ENCODE measurements around the gene RFWD3. TPM values are rescaled to one million over a fixed set of nuclear protein-coding genes. Genes with fewer than 3 reads are reported as not detected.

Gene RFWD3
- total and polyA plus RNA-seq, 2 of the 8 experiments (the other 6 are each of a cell fraction or from before 2014, with no cell fraction given), result 67.1 to 114 TPM

GRCh38 chr16:74606521-74607309 is 60.0 kb downstream of the RFWD3 start, which contains the start of gene GLG1:
Gene GLG1, minus strand, starts transcription at chr16:74607114. Its CDS starts 20 bp downstream, at chr16:74607094.
- Histone ChIP-seq H3K4ac (replicated peaks; ENCODE audit: insufficient read length, low read depth, low read length) (peak within 1 kb of the TSS; percentile 28), H2BK15ac (ENCODE audit: low read length) (peak within 1 kb of the TSS; percentile 84; the same call in 1 of the 2 replicates), H3K27me3 (replicated peaks in 1 of 4; ENCODE audit: control insufficient read depth in 3 of 4, extremely low read depth in 1 of 4, insufficient read depth in 3 of 4, low read length in 3 of 4) (no peaks in the 10 kb centered on the region), H3K9me3 (ENCODE audit: insufficient read depth in 2 of 2, low read depth in 1 of 2, low read length in 1 of 2) (no peaks in the 10 kb centered on the region), H4K8ac (ENCODE audit: extremely low read depth, insufficient read depth, low read length) (peak within 1 kb of the TSS; percentile 98), H2AFZ (ENCODE audit: low read length) (peak within 1 kb of the TSS; percentile 54; the same call in 1 of the 2 replicates), H2BK12ac (ENCODE audit: low read depth, low read length) (peak within 1 kb of the TSS; percentile 33; the same call in 1 of the 2 replicates), H4K91ac (replicated peaks; ENCODE audit: insufficient read length, low read length) (no peak within 1 kb of the TSS), H4K20me1 (replicated peaks in 1 of 2; ENCODE audit: control insufficient read depth in 1 of 2, insufficient read depth in 2 of 2, low read length in 2 of 2) (peaks cover under 1 to 7% of the 10 kb centered on the region in 2 experiments), H3K23me2 (ENCODE audit: low read depth, low read length) (peaks cover 4% of the 10 kb centered on the region), H3K4me3 (ENCODE audit: extremely low read depth in 1 of 4, insufficient read depth in 2 of 4, low read depth in 3 of 4, low read length in 4 of 4) (peak within 1 kb of the TSS; percentile 71 to 92 (median 89)), H3K79me2 (ENCODE audit: control insufficient read depth in 1 of 2, insufficient read depth in 2 of 2, low read length in 2 of 2) (peaks cover 25 to 48% of the 10 kb centered on the region in 2 experiments), H3K36me3 (ENCODE audit: control insufficient read depth in 2 of 4, insufficient read depth in 4 of 4, low read length in 3 of 4) (no peaks in the 10 kb centered on the region), H3K14ac (ENCODE audit: insufficient read length) (no peak within 1 kb of the TSS), H3K4me1 (replicated peaks in 1 of 4; ENCODE audit: control insufficient read depth in 3 of 4, insufficient read depth in 4 of 4, low read length in 3 of 4) (peaks cover 2 to 7% (median 6%) of the 10 kb centered on the region in 4 experiments; a peak in 5 of 7 replicates), H3K18ac (ENCODE audit: extremely low read depth, low read length) (peak within 1 kb of the TSS; percentile 79), H3K79me1 (ENCODE audit: low read depth, low read length) (no peaks in the 10 kb centered on the region; the same call in 1 of the 2 replicates), H2BK120ac (replicated peaks; ENCODE audit: low read depth, low read length) (peak within 1 kb of the TSS; percentile 62), H2AK5ac (ENCODE audit: low read depth, low read length) (no peak within 1 kb of the TSS), H3K4me2 (ENCODE audit: insufficient read depth in 1 of 2, low read depth in 2 of 2, low read length in 2 of 2) (peak within 1 kb of the TSS; percentile 84 to 87), H2BK20ac (ENCODE audit: low read length) (0 out of 2 replicates have a peak within 1 kb of the TSS, but pooled peaks have one; percentile 84), H3K23ac (ENCODE audit: insufficient read length) (no peak within 1 kb of the TSS), H4K5ac (ENCODE audit: insufficient read length, low read depth, low read length) (peak within 1 kb of the TSS; percentile 90), H3K9ac (replicated peaks in 1 of 4; ENCODE audit: extremely low read depth in 1 of 4, low read depth in 3 of 4, low read length in 3 of 4) (peak within 1 kb of the TSS; percentile 86 to 97 (median 96)), H3K56ac (replicated peaks; ENCODE audit: insufficient read length, low read depth, low read length) (peak within 1 kb of the TSS; percentile 92), H2BK5ac (ENCODE audit: low read depth, low read length) (peak within 1 kb of the TSS; percentile 79), H3K27ac (ENCODE audit: low read depth, low read length) (peak within 1 kb of the TSS; percentile 85)
- ChIA-PET POLR2A (ENCODE audit: partially characterized antibody) (interaction anchor here (0.7 to 4.6 kb wide), 21 partner anchors 10 to 309 kb away, joined by 3 to 27 read pairs (median 4); partner anchors contain the start of gene RFWD3), CTCF (ENCODE audit: partially characterized antibody) (interaction anchor here (0.7 to 1.8 kb wide), 3 partner anchors 16 to 256 kb away, joined by 3 to 8 read pairs (median 6); no protein-coding TSS in a partner anchor)
- DNase-seq (ENCODE audit: low read depth in 1 of 2, low spot score in 2 of 2) (peak; percentile 74 to 88), FAIRE-seq (no peak)
- WGBS, 2 experiments (ENCODE audit: extremely low coverage in 1 of 2, insufficient coverage in 1 of 2, insufficient read length in 1 of 2, insufficient replicate concordance in 2 of 2, low coverage in 1 of 2, low lambda C conversion rate in 2 of 2, missing lambda C conversion rate in 1 of 2), result 1% methylated on average over 51 of the region's 77 CpGs; no CpG with 5 or more reads in 1 of the 2 experiments
- TF ChIP-seq KDM5A (IDR thresholded peaks at IDR 0.05; ENCODE audit: low read length) (peak; percentile 81), HDAC2 (IDR thresholded peaks at IDR 0.05; ENCODE audit: borderline replicate concordance in 1 of 2, low read depth in 2 of 2, low read length in 2 of 2) (0 out of 4 replicates have a peak, but pooled peaks of 1 of the 2 experiments have one; percentile 77), RFX5 (IDR thresholded peaks at IDR 0.05; ENCODE audit: borderline replicate concordance, low read depth, low read length) (no peak), RBBP5 (IDR thresholded peaks at IDR 0.05; ENCODE audit: borderline replicate concordance, low read depth, low read length) (peak; percentile 92; the same call in 1 of the 2 replicates), KDM4A (IDR thresholded peaks at IDR 0.05; ENCODE audit: low read depth, low read length, severe bottlenecking) (no peak)

All from H1 (cell line).